ACHN (cell line): ENCODE data around the gene BIN1.

Source experiments
- DNase-seq: peaks from one replicate; pipeline ENCODE4 v3.0.0-alpha.2; 2015
- in situ Hi-C: cut with HindIII; loops from 2 replicates; pipeline ENCODE4 v1.10.0; 2017; ENCODE audit warnings: low sequenced_read_pairs, low pct_ligation_motif_present, low pct_unique_long_range_greater_than_20kb

BIN1 gene

DNA sequence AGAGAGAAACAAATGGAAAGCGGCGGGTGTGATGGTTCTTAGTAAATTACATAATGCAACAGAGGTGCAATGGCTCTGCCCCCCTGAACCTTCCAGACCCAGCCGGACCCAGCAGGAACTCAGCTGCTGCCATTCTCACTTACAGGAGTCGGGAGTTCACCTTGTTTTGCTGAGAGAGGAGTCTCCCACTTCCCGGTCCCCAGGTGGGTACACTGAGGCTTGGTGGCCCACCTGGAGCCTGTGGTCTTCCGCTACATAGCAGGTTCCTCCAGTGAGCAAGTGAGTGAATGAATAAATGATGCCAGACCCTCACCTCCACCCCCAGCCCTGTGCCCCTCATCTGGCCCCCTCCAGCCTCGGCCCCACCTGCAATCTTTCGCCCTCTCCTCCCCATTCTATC, 11.2 kb downstream of the BIN1 start:
- DNase-seq = no peak
- in situ Hi-C loops = no loop called here

DNA sequence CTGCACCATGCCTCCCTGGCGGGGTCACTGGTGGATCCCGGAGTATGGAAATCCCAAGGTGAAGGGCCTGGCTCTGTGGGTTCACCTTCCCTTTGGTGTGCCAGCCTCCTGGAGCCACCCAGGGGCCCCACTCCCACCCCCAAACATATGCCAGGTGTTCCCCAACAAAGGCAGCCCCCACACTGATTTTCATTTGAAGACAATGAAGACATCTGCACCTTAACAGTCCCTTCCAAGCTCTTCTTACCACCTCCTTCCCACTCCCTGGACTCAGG, 11.7 kb downstream of the BIN1 start:
- in situ Hi-C loops = no loop called here
- DNase-seq = no peak

DNA sequence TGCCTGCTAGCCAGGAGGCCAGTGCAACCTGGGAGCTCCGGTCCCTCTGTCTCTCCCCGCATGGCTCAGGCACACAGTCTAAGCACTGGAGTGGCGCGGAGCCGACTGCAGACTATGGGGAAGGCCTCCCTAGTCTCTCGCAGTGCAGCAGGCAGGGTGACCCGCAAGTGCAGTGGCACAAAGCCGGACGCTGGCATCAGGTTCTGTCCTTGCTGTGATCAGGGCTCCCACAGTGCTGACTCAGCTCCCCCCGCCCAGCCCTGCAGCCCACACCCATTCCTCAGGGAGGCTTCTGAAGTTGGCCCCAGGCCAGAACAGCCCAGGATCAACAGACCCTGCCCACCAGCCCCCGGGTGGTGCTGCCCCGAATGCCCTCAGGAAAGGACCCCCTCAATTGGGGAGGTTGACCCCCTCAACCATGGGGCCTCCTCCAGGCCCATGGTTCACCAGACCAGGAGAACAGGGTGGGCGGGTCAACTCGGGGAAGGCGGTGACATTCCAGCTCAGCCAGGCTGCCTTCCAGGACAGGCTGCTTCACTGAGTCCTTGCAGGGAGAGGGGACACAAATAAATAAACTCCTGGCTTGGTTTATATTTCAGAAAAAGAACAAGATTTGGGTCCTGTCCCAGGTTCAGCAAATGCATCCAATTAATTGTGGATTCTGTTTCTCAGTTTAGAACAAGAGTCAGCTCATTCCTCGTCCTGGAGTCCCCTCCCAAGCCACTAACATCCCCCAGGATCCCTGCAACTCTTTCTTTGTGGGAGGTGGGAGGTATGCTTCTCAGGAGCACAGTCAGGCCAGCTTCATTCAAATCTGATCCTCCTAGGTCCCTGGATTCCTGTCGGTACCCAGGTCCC, 12.2 kb downstream of the BIN1 start:
- in situ Hi-C loops = no loop called here
- no peak for DNase-seq

DNA sequence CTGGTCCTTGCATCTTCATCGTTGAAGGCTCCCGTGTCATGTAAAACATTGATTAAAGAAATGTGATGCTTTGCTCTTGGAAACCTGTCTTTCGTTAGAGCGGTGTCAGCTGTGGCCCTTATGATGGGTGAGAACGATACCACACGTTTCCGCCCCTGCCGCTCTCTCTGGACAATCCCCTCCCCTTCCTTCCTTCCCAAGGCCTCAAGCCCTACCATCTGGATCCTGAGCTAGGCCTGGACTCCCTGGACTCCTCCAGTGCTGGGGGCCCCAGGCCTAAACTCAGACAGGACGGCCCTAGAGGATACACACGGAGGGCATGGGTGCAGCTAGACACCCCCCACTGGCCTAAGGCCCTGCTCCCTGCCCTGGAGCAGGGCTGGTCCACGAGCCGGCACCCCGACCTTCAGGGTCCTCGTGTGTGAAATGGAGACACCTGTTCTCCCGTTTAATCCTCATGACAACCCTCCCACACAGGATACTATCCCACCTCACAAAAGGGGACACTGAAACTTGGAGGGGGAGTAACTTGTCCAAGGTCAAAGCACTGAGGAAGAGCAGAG, 13.2 kb downstream of the BIN1 start:
- in situ Hi-C loops = no loop called here

DNA sequence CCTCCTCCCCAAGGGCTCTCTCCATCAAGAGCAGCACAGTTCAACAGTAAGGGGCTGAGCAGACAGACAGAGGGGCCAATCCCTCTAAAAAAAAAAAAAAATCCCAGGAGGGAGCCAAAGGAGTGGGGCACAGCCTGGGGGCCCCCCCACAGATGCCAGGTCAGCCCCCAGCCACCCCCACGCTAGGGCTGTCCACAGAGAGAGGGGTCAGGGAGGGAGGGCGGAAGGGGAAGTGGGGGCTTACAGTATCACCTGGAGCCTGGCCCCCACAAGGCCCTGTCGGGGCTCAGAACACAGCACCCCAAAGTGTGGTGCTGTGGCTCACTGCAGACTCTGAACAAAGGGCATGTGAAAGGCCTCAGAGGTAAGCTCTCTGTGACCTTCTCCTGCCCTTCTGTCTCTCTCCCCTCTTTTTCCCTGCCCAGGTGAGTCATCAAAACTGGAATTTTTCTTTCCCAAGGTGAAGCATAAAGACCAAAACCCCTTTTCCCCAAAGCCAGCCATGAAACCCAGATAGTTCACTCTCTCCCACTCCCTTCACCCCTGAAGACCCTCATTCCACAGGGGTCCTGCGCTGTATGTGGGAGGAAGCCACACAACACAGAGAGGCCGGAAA, 13.9 kb downstream of the BIN1 start:
- DNase-seq = no peak
- in situ Hi-C loops = no loop called here

More for the DNA sequence above, 13.2 kb downstream of the BIN1 start:
- no peak for DNase-seq

DNA sequence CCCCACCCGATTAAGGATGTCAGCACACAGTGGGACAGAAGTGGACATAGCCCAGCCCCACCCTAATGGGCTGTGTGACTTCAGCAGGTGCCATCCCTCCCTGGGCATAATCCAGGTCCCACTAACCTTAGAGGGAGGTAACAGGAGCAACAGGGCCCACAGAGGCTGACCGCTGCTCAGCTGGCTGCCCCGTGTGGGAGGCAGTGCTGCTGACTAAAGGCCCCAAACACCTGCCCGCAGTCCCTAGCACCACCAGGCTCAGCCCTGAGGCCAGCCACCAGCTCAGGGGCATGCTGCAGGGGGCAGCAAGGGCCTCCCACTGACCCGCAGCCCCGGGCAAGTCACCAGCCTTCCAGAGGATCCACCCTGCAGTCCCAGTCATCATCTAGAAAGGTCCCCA, 14.6 kb downstream of the BIN1 start:
- in situ Hi-C loops = no loop called here
- no peak for DNase-seq

DNA sequence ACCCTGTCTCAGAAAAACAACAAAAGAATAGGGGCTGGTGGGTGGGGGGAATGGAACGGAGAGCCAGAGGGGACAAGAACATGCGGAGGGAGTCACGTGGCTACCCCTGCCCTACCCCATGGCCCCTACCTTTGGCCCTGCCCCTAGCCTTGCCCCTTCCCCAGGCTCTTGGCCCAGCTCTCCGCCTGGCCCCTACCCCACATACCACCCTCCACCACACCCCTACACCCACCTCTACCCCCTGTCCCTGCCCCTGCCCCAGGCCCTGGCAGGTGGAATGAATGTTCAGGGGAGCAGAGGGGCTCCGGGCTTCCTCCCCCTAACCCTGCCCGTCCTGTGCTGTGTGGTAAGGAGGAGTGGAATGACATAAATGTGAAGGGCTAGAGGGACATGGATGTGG, 15.1 kb downstream of the BIN1 start:
- DNase-seq = no peak
- in situ Hi-C loops = no loop called here

DNA sequence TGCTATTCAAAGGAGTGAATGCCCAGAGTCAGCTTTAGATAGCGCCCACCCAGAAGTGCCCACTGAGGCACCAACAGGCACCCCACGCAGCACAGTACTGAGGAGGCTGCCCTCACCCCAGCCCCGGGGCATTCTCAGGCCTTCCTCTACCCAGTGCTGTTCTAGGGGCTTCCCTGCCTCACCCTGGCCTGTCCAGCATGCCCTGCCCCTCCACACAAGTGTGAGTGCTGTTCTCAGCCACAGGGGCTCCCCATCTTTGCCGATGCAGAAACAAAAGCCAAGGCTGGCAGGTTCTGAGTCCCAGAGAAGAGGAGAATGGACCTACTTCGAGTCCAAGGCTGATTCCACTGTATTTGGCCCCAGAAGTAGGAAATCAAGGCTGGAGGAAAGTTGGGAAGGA, 15.8 kb downstream of the BIN1 start:
- in situ Hi-C loops = no loop called here
- DNase-seq = no peak

DNA sequence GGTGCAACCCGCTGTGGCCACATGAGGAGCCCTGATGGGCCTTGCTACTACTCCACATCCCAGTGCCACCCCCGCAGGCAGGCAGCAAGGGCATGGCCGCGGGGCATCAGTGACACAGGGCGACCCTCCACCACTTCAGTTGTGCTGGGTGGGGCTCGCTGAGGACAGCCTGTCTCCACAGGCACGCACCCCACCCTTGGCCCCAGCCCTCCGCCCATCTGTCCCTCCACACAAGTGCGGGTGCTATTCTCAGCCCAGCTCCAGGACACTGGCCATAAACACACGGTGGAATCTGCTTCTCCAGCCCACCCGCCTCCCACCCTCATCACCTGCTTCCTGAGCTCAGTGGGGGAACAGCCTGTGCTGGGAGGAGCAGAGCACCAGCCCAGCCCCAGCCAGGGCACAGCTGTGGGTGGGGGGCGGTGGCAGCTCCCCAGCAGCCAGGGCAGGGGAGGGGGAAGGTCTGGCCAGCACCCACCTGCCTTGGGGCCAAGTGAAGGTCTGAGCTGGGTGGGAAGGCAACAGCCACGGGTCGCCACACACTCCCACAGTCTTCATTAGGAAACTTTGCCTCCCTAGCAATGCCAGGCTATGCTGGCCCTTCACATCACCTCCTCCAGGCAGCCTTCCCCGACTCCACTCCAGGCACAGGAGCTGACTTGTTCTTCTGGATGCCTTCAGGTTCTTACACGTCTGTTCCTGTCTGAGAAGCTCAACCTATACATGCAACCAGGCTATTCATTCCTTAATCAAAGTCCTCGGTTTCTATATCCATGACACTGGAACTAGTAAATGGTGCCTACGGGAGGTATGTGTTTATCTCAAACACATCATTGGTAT, 16.5 kb downstream of the BIN1 start:
- no peak for DNase-seq

DNA sequence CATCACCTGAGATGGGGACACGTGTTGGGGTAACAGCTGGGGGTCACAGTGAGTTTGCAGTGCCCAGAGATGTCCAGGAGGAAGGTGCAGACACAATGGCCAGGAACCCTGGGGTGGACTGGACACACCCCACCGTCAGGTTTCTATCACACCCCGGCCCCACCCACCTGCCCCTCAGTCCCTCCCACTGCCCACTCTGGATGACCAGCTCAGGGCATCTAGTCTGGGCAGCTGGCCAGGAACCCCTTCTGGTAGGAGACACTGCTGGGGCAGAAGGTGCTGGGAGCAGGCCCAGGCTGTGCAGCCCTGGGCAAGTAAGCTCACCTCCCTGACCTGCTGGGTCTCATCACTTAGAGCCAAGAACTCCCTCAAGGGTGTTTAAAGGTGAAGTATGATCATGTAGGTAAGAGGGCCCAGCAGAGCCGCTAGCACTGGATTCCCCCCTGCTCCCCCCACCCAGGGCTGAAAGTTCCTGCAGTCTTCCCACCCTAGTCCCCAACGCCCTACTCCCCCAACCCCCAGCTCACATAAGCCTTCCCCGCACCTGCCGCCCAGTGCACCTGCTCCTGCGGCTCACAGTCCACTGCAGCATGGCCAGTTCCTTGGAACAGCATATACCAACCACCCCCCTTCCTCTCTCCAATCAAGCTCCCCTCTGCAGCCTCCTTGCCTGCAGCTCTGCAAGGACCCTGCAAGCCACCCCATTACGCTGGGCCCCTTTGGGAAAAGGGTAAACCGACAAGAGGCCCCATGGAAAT, 17.3 kb downstream of the BIN1 start:
- in situ Hi-C loops = no loop called here
- no peak for DNase-seq

More for the DNA sequence above, 16.5 kb downstream of the BIN1 start:
- in situ Hi-C loops = no loop called here

DNA sequence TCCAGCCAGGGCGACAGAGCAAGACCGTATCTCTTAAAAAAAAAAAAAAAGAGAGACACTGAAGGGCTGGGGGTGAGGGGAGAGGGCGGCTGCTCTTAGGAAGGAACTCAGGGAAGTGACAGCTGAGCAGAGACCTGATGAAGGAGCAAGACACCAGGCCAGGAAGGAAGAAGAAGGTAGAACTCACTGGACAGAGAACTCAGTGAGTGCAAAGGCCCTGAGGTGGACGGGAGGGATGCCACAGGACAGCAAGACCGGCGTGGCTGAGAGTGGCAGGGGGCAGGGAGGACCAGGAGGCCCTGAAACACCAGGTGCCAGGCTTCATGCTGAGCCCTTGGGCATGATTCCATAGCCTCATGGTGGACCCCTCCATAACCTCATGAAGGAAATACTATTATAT, 18.2 kb downstream of the BIN1 start:
- in situ Hi-C loops = no loop called here
- DNase-seq = no peak

DNA sequence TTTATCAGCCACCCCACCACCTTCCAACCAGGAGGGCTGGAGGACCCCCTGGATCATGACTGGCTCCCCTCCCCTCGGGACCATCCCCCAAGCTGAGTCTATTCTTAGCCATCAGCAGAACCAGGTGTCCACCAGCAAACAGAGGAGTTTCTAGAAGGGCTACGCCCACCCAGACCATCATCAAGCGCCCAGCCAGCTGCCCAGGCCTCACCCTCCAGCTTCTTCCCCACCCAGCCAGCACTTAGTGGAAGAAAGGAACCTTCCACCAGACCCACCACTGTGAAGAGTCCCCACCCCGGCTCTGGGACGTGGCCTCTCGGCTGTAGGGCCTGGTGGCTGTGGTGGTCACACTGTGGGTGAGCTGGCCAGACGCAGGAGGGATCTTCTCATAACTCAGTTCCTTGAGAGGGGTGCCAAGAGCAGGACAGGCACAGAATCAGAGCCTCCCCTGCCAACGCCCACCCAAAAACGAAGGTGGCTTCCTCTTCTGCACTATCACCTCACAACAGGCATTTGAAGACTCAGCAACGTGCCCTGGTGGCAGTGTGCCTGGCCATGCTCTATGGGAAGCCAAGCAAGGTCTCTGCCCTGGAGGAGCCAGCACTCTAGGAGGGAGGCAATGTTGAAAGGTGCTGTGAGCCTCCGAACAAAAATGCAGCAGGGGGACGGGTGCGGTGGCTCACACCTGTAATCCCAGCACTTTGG, 19.0 kb downstream of the BIN1 start:
- DNase-seq = no peak
- in situ Hi-C loops = no loop called here

DNA sequence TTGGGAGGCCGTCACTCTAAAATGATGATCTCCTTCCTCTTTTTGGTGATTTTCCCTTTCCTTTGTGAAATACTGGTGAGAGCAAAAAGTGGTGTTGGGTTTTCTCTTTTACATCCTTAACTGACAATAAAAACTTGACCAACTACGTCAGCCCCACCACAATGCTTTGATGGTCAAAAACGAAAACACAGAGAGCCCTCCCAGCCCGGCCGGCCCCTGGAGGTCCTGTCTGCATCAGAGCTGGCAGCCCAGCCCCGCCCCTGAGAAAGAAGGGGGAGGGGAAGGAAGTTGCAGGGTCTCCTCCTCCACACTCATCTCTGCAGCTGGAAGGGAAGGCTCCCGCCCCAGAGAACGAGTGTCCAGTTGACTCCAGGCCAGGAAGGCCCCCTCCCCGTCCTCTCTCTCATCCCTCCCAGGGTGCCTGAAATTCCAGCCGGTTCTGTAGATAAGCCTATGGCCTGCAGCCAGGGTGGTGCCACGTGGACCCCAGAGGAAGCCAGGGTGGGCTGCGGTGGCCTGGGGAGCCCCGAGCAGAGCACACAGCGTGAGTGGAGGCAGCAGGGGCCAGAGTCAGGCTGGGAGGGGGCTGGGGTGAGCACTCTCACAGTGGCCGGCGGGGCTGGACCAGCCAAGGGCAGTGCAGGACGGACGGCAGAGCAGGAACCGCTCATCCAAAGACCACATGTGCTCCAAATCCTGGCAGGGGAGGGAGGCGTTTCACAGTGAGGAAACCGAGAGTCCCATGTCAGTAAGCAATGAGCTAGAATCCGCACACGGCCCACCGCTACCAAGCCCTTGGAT, 19.8 kb downstream of the BIN1 start:
- DNase-seq = no peak
- in situ Hi-C loops = no loop called here

DNA sequence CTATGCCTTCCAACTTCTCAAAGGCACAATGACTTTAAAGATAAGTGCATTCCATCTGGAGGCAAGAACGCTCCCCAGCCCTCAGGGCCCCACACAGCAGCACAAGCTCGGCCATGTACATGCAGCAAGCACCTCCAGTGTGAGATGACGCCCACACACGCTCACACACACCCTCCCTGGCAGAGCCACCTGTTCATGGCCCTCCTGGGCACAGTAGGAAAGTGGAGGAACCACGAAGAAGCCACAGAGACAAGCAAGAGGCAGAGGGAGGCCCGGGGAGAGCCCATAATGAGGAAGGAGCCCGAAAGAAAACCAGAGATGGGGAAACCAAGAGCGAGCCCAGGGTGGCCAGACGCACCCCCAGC, 21.7 kb downstream of the BIN1 start:
- no peak for DNase-seq
- in situ Hi-C loops = no loop called here

DNA sequence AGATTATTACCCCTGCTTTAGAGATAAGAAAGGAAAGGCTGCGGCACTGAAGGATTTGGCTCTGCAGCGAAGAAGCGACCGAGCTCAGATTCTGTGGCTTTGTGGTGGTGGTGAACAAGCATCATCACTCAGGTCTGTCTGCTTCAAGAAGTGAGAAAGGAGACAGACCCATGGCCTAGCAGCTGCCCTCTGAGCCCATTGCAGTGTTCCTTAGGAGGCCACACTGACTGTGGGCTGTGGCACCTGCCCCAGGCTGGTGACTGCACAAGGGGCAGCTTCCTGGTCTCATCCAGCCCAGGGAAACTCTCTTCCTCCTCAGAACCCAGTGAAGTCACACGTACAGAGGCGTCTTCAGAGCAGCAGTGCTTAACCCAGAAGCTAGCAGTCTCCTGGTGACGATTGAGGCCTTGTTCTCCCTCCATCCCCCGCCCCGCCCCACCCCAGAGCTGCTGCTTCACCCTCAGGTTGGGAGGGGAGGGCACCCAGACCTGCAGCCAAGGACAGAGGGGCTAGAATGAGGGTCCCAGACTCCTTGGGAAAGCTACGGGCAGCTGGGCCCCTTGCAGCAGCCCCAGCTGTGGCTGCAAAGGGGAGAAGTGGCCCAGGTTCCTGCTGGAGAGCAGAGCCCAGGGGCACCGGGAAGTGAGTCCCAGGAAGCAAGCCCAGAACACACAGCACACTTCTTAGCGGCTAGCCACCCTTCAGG, 22.2 kb downstream of the BIN1 start:
- DNase-seq = no peak
- in situ Hi-C loops = no loop called here

DNA sequence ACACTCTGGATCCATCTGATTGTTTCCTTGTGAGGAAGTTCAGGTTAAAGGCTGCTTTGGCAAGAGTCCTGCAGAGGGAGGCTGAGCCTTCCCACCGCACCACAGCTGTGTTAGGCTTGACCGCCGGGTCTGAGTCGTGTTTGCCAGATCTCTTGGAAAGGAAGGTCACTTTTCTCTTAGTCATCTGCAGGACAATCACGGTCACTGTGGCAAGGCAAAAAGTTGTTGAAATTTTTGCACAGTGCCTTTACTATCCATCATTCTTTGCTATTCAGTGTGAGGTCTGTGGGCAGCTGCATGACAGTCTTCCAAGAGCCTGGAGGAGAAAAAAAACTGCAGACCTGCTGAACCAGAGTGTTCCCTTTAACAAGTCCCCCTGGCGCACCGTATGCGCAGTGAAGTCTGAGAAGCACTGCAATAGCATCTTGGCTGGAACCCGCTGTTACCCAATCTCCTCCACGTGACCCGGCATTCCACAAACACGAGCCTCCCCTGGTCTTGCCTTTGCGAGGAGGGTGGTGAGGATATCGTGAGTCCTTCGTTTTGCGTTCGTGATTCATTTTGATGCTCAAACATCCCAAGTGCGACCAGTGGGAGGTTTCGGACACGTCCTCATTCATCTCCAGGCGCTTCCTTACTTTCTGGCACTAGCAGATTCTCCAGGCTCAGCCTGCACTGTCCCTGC, 23.0 kb downstream of the BIN1 start:
- peak; percentile 85 for DNase-seq
- in situ Hi-C loops = no loop called here
